HG03342 (cell line): Measurements from ENCODE around the gene ZNF532.
"Not testable (repeated sequence)": the region's sequence is repeated elsewhere in the genome, so short reads cannot be mapped to it uniquely, and the experiment has no call there.

Experiments
- ATAC-seq: cut with Tn5 transposase; IDR thresholded peaks from one replicate; pipeline ENCODE4 v1.9.1; 2021; ENCODE audit warnings: mild to moderate bottlenecking, moderate library complexity; ENCODE audit not compliant: unreplicated experiment

Gene ZNF532

GRCh38 chr18:59002974-59003594, 138.4 kb downstream of the ZNF532 start:
- ATAC-seq: no peak

GRCh38 chr18:59005262-59005661, 140.6 kb downstream of the ZNF532 start:
- no peak for ATAC-seq

GRCh38 chr18:59006461-59007067, 141.9 kb downstream of the ZNF532 start:
- ATAC-seq: no peak

GRCh38 chr18:59008302-59008974, 143.8 kb downstream of the ZNF532 start:
- ATAC-seq: no peak

- no peak for ATAC-seq
Observed at GRCh38 chr18:59009846-59010245, 145.2 kb downstream of the ZNF532 start.

- no peak for ATAC-seq
Observed at GRCh38 chr18:59011289-59011688, 146.6 kb downstream of the ZNF532 start.

- no peak for ATAC-seq
Observed at GRCh38 chr18:59011786-59012185, 147.1 kb downstream of the ZNF532 start.

GRCh38 chr18:59012815-59013705, 148.4 kb downstream of the ZNF532 start:
- ATAC-seq: no peak

GRCh38 chr18:59013744-59014143, 149.1 kb downstream of the ZNF532 start:
- no peak for ATAC-seq

GRCh38 chr18:59015531-59016152, 151.0 kb downstream of the ZNF532 start:
- no peak for ATAC-seq

- ATAC-seq: no peak
Observed at GRCh38 chr18:59021500-59021899, 156.8 kb downstream of the ZNF532 start.

- ATAC-seq: no peak
Observed at GRCh38 chr18:59022167-59022945, 157.7 kb downstream of the ZNF532 start.

- no peak for ATAC-seq
Observed at GRCh38 chr18:59024829-59025228, 160.2 kb downstream of the ZNF532 start.

- not testable (repeated sequence) for ATAC-seq
Observed at GRCh38 chr18:59025532-59025931, 160.9 kb downstream of the ZNF532 start.

GRCh38 chr18:59026364-59026763, 161.7 kb downstream of the ZNF532 start:
- ATAC-seq: no peak

GRCh38 chr18:59026831-59027410, 162.2 kb downstream of the ZNF532 start:
- ATAC-seq: no peak

GRCh38 chr18:59029663-59030429, 165.2 kb downstream of the ZNF532 start:
- no peak for ATAC-seq

GRCh38 chr18:59032308-59032707, 167.6 kb downstream of the ZNF532 start:
- ATAC-seq: no peak

- ATAC-seq: no peak
Observed at GRCh38 chr18:59033359-59033758, 168.7 kb downstream of the ZNF532 start.
